ENCODE data around the gene FUT1.
"Not testable (repeated sequence)": the region's sequence is repeated elsewhere in the genome, so short reads cannot be mapped to it uniquely, and the experiment has no call there.

Gene FUT1

DNA sequence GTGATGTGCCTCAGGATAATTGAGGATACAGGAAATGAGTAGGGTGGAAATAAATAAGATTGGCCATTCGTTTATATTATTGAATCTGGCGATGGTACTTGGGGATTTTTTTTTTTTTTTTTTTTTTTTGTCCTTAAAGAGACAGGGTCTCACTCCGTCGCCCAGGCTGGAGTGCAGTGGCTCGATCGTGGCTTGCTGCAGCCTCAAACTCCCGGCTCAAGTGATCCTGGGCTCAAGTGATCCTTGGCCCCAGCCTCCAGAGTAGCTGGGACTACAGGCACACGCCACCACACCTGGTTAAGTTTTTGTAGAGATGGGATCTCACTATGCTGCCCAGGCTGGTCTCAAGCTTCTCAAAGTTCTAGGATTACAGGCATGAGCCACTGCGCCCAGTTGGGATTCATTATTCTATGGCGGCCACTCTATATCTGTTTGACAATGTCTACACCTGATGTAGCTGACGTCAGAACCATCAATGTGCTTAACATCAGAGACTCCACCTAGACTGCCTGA lies 30.2 kb downstream of the FUT1 start:
- intact Hi-C loops (cut with micrococcal nuclease): no loop called here
- Mint-ChIP-seq H3K27me3 (peaks cover 9% of the 10 kb centered on the region), H3K4me3 (no peak overlapping the region)

DNA sequence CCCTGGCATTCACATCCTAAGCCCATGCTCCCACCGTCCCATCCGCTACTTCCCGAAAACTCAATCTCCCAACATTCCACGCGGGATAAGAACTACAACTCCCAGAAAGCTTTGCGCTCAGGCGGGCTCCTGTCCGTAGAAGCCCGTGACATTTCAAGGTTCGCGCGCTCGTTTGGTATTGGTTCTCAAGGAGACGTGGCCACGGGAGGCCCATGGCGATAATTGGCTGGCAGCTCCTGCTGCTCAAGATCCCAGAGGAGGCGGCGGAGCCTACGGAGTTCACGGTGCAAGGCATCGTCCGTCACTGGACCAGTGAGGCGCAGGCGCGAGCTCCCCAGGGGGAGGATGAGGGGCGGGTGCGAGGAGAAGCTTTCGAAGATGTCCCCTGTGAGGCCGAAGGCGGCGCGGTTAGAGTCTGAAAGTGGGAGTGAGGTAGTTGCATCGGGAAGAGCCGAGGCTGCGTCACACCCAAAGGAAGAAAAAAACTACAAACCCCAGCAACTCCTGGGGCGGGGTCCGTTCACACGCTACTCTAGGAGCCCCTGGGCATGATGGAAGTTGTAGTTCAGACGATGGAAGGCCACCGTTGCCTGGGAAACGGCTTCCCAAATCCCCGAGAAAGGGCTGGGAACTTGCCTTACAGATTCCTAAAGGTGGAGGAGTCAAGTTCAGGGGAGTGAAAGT lies 31.7 kb downstream of the FUT1 start:
- peaks cover 15% of the 10 kb centered on the region for H3K9me3 Mint-ChIP-seq
- H3K4me3 Mint-ChIP-seq: peak overlapping the region; percentile 97
- H3K27ac Mint-ChIP-seq: peak overlapping the region; percentile 94
- H3K4me1 Mint-ChIP-seq (ENCODE audit: low read depth): peaks cover 23% of the 10 kb centered on the region
- peaks cover 12% of the 10 kb centered on the region for H3K27me3 Mint-ChIP-seq
- intact Hi-C loops (cut with micrococcal nuclease): no loop called here
- H3K36me3 Mint-ChIP-seq (ENCODE audit: low read depth): peaks cover 9% of the 10 kb centered on the region

More for the DNA sequence above, 30.2 kb downstream of the FUT1 start:
- Mint-ChIP-seq H3K4me1 (ENCODE audit: low read depth) (peaks cover 31% of the 10 kb centered on the region), H3K9me3 (peaks cover 27% of the 10 kb centered on the region), H3K27ac (no peak overlapping the region), H3K36me3 (ENCODE audit: low read depth) (peaks cover 15% of the 10 kb centered on the region)

DNA sequence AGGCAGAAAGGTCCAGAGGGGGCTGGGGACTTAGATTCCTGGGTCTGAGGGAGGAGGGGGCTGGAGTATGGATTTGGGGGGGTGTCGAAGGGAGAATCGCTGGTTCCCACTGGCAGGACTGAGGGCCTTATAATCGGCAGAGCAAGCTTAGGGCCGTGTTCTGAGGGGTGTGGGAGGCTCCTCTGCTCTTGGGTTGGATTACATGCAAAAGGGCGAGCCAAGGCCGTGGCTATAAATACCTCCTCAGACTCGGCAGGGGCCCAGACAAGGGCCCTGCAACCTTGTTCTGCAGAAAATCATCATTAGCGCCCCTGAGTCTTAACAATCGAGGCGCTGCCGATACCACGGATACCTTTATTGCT lies 32.2 kb downstream of the FUT1 start:
- intact Hi-C loops (cut with micrococcal nuclease): no loop called here
- Mint-ChIP-seq H3K36me3 (ENCODE audit: low read depth) (peaks cover 5% of the 10 kb centered on the region), H3K4me3 (no peak overlapping the region), H3K9me3 (peaks cover 10% of the 10 kb centered on the region), H3K27me3 (peaks cover 12% of the 10 kb centered on the region), H3K27ac (peak overlapping the region; percentile 94), H3K4me1 (ENCODE audit: low read depth) (peaks cover 18% of the 10 kb centered on the region)

DNA sequence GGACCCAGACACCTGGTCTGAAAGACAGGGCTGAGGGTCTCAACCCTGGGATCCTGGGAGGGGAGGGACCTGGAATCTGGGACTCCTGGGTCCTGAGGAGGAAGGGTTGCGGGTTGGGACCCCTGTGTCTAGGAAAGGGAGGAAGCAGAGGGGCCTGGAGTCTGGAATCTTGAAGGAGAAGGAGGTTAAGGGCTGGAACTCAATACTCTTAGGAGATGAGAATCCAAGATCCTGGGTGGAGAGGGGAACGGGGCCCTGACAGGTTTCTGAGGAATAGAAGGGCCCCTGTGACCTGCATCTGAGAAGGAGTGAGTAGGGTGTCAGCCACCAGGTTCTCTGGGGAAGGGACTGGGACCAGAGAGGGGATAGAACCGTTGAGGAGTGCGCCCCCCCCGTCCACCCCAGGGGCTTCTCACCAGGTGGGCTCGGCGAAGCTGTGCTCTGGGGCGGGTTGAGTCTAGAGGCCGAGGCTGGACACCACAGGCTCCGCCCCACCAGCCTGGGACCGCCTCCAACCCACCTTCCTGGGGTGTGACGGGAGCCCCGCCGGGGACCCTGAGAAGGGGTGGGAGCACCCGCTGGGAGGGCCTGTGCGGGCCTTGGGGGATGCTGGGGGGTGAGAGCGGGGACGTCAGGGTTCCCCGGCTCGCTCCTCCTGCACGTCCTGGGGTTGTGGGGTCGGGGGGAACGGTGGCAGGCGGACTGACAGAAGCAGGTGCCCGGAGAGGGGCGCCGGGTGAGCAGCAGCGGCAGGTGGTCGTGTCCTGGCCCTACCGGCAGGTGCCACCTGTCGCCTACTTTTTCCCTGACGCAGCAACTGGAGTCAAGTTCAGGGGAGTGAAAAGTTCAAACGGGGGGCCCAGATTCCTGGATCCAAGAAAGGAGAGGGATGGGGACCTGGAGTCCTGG lies 32.9 kb downstream of the FUT1 start, which contains the start of gene MAMSTR:
Gene MAMSTR (minus strand): TSS at position 463 of the 909 bp plus-strand sequence. CDS start 694 bp downstream, outside the sequence.
- Mint-ChIP-seq H3K9me3 (peaks cover 2% of the 10 kb centered on the region), H3K4me3 (peak within 1 kb of the TSS; percentile 97), H3K27me3 (peaks cover 12% of the 10 kb centered on the region), H3K27ac (peak within 1 kb of the TSS; percentile 94), H3K4me1 (ENCODE audit: low read depth) (peaks cover 18% of the 10 kb centered on the region), H3K36me3 (ENCODE audit: low read depth) (no peaks in the 10 kb centered on the region)
- intact Hi-C loops (cut with micrococcal nuclease): no loop called here

DNA sequence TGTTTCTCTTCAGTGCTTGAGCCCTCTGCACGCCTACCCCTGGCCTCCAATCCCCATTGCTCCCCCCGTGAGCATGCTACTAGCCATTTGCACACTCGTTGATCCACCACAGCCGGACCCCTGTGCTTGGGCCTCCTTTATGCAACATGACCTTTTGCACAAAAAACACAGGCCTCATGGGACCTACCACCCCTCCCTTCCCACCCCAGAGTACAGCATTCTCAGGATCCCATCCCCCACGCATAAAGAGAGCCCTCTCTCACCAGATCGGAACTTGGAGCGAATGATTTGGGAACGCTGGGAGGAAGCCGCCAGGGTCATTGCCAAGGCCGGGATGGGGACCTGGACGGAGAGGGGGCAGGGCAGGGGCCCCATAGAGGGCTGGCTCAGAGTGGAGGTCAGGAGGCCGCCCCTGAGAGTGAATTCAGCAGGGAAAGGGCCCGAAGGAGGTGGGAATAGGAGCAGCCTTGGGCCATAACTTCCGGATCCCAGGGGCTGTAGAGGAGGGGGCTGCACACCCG lies 33.7 kb downstream of the FUT1 start:
- Mint-ChIP-seq H3K27me3 (peaks cover 12% of the 10 kb centered on the region), H3K36me3 (ENCODE audit: low read depth) (no peaks in the 10 kb centered on the region), H3K4me1 (ENCODE audit: low read depth) (peaks cover 23% of the 10 kb centered on the region), H3K4me3 (no peak overlapping the region), H3K27ac (peak overlapping the region; percentile 42), H3K9me3 (no peaks in the 10 kb centered on the region)
- intact Hi-C loops (cut with micrococcal nuclease): no loop called here

DNA sequence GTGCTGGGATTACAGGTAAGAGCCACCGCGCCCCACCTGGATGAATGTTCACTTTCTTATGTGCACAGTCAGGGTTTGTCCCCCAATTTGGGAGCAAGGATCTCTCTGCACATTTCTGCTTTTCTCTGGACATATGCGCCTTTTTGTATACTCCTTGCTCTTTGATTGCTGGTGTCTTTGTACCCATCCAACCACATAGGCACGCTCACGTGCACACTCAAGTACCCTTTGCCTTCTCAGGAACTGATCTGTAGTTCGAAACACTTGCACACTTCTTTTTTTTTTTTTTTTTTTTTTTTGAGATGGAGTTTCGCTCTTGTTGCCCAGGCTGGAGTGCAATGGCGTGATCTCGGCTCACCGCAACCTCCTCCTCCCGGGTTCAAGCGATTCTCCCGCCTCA lies 34.3 kb downstream of the FUT1 start:
- peaks cover 13% of the 10 kb centered on the region for H3K27me3 Mint-ChIP-seq
- H3K9me3 Mint-ChIP-seq; H3K36me3 Mint-ChIP-seq (ENCODE audit: low read depth); H3K4me3 Mint-ChIP-seq; H3K27ac Mint-ChIP-seq; intact Hi-C loops (cut with micrococcal nuclease): not testable (repeated sequence)
- H3K4me1 Mint-ChIP-seq (ENCODE audit: low read depth): peaks cover 30% of the 10 kb centered on the region

DNA sequence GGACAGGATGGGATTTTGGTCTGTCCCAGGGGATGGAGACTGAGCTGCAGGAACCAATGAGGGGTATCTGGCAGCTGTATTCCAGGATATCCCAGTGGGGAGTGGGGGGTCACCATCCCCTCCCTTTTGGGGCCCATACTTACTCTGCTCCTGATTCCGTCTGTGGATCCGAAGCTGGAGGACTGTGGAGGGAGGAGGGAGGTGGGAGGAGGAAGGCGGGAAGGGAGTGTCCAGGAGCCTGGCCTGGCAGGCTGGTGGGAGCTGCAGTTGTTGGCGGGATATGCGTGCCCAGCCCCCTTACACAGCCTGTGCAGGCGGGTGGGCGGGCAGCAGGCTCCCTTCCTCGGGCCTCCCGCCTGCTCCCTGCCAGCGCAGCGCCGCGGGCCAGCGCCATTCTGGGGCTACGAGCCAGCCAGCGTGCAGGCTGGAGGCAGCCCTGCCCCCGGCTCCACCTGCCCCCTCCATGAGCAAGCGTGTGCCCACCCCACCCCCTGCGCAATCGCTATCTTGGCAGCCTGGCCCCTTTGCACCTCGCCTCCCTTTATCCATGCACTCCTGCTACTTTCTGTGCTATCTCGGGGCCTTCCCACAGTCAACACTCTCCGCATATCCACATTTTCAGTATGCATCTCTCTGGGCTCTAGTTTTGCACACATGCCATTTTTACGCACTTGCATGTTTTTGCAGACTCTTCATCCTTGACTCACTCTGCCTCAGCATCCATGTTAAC lies 35.7 kb downstream of the FUT1 start:
- Mint-ChIP-seq H3K27me3 (peaks cover 15% of the 10 kb centered on the region), H3K36me3 (ENCODE audit: low read depth) (no peaks in the 10 kb centered on the region), H3K9me3 (no peaks in the 10 kb centered on the region), H3K4me1 (ENCODE audit: low read depth) (peaks cover 31% of the 10 kb centered on the region), H3K4me3 (no peak overlapping the region), H3K27ac (no peak overlapping the region)
- intact Hi-C loops (cut with micrococcal nuclease): no loop called here

DNA sequence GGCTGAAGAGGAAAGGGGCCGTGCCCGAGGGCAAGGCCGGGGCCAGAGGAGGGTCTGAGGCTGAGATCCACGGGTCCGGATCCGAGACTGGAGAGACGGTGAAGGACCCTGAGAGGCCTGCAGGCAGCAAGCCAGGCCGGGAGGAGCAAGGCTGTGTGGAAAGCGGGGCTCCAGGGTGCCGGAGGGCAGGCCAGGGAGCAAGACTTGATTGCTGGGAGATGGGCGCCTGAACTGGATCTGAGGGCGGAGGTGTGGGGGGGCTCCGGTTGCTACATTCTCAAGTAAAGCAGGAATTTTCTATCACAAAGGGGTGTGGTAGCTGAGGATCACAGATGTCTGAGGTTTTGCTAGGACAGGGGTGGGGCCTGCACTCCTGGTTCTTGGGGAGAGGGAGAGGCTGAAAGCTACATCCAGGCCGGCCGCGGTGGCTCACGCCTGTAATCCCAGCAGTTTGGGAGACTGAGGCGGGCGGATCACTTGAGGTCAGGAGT lies 36.7 kb downstream of the FUT1 start:
- no peak overlapping the region for H3K4me3 Mint-ChIP-seq
- intact Hi-C loops (cut with micrococcal nuclease): no loop called here
- H3K27me3 Mint-ChIP-seq: peaks cover 14% of the 10 kb centered on the region
- H3K36me3 Mint-ChIP-seq (ENCODE audit: low read depth): no peaks in the 10 kb centered on the region
- H3K27ac Mint-ChIP-seq: peak overlapping the region; percentile 78
- peaks cover 24% of the 10 kb centered on the region for H3K4me1 Mint-ChIP-seq (ENCODE audit: low read depth)
- no peaks in the 10 kb centered on the region for H3K9me3 Mint-ChIP-seq

DNA sequence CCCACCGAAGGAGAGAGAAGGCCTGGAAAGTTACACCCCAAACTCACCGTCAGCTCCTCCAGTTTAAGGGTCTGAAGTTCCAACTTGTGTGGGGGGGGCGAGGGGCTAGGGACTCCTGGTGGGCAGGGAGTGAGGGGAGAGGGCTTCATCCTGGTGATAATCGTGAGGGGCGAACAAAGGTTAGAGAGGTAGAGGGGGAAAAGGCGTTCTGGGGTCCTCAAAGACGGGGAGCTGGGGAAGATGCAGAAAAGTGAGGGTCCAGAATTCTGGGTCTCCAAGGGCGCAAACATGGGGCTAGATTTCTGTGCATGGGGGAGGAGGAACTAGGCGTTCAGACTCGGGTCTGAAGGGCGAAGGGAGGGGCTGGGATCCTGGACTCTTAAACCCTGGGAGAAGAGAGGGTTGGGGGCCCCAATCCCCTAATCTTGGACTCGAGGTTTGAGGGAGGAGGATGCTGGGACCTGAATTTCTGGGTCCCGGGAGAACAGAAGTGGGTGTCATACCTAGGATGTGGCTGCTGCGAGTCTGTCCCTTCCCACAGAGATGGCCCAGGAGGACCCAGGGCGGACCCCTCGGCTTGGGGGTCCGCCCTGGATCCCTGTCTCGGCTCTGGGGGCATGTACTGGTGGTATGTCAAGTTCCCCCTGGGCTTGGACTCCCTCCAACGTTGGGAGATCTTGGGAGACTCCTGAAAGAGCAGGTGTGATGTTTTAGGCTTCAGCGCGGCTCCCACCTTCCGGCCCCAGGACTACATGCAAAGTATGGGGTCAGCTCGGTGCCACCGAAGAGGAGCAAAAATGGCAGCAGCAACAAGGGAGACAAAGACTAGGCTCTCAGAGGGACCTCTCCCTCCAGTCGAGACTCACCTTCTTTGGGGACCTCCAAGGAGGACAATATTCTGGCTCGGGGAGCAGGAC lies 37.4 kb downstream of the FUT1 start:
- Mint-ChIP-seq H3K9me3 (no peaks in the 10 kb centered on the region), H3K27me3 (peaks cover 13% of the 10 kb centered on the region), H3K36me3 (ENCODE audit: low read depth) (no peaks in the 10 kb centered on the region), H3K27ac (peak overlapping the region; percentile 78), H3K4me1 (ENCODE audit: low read depth) (peaks cover 21% of the 10 kb centered on the region), H3K4me3 (peak overlapping the region; percentile 77)
- intact Hi-C loops (cut with micrococcal nuclease): no loop called here

DNA sequence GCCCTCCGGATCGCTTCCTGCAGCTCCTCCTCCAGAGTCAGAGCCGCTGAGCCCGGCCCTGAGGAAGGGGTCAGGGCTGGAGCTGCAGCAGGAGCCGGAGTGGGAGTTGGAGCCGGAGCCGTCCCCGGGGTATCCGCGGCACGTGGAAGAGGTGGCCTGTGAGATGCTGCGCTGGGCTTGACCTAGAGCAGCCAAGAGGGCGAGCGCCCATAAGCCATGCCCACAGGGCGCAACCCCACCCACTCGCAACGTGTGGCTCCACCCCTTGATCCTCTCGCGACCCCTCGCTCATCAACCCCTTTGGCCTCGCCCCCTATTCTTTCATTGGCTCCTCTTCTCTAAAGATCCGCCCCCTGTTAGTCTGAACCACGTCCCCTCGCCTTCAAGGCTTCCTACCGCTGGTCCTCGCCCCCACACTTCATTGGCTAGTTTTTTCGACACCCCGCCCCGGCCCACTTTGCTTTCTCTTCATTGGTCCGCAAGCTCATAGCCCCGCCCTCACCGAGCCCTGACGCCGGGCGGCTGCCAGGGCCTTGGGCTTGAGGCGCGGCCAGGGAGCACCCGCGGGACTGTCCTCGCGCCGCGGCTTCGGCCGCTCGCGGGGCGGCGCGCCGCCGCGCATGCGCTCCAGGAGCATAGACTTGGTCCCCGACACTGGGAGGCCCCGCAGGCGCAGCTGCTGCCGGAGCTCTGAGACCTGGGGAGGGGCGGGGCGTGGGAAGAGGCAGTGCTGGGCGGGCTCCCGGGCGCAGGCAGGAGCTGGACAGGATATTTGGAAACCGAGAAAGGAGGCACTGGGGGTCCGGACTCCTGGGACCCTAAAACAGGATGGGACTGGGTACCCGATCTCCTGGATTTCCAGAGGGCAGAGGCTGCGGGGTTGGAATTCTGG lies 38.3 kb downstream of the FUT1 start:
- no peaks in the 10 kb centered on the region for H3K36me3 Mint-ChIP-seq (ENCODE audit: low read depth)

DNA sequence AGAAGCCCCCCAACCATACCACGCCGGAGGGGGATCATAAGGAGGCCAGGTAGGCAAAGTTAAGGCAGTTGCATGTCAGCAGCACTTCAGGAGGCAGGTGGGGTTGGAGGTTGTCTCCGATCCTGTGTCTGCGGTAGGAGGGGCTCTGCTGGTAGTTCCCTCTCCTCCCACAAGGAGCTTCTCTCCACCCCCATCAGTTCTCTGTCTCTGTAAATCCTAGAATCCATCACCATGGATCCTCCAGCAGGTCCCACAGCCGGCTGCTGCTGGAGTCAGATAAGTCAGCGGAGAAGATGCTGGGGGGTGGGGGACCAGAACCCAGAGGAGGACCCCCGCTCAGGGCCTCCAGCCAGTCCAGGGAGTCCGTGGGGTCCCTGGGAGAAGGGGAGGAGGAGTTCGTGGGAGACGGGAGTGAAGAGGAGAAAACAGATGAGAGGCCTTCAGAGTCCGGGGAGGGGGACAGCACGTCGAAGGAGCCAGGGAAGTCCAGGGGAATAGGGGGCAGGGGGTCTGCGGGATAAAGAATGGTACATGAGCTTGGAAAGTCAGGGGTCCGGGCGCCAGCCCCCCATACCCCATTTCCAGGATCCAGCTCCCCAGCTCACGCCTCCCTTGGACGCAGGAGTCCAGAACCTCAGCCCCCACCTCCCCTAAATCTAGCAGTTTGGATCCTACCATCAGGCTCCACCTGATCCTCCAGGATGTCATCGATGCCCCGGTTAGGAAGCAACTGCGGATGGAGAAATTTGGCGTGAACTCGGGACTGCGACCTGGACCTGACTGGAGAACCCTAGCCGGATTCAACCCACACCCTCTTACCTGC lies 39.2 kb downstream of the FUT1 start:
- Mint-ChIP-seq H3K4me3 (peak overlapping the region; percentile 77), H3K4me1 (ENCODE audit: low read depth) (peaks cover 21% of the 10 kb centered on the region), H3K9me3 (no peaks in the 10 kb centered on the region), H3K27ac (peak overlapping the region; percentile 78), H3K27me3 (peaks cover 6% of the 10 kb centered on the region), H3K36me3 (ENCODE audit: low read depth) (no peaks in the 10 kb centered on the region)
- intact Hi-C loops (cut with micrococcal nuclease): no loop called here

More for the DNA sequence above, 38.3 kb downstream of the FUT1 start:
- peaks cover 21% of the 10 kb centered on the region for H3K4me1 Mint-ChIP-seq (ENCODE audit: low read depth)
- no peaks in the 10 kb centered on the region for H3K9me3 Mint-ChIP-seq
- peak overlapping the region; percentile 78 for H3K27ac Mint-ChIP-seq
- peaks cover 10% of the 10 kb centered on the region for H3K27me3 Mint-ChIP-seq
- intact Hi-C loops (cut with micrococcal nuclease): no loop called here
- H3K4me3 Mint-ChIP-seq: peak overlapping the region; percentile 77

Measured in dendritic cell treated with granulocyte-macrophage colony-stimulating factor and Interleukin-4, amounts not matched to agents 40 ng/mL and 50 ng/mL, for 4 days (primary cell).